Measurements from ENCODE around the gene TMEM63A.

The TMEM63A gene

GRCh38 chr1:225885336-225885735 is 3.2 kb upstream of the TMEM63A start:
- DNase-seq (ENCODE audit: low read depth), result no peak

GRCh38 chr1:225883616-225884265 is 1.6 kb upstream of the TMEM63A start:
- DNase-seq (ENCODE audit: low read depth), result no peak

GRCh38 chr1:225882694-225883615 is 775 bp upstream of the TMEM63A start:
- peak; percentile 42 for DNase-seq (ENCODE audit: low read depth)

- no peak for DNase-seq (ENCODE audit: low read depth)
These were observed 860 bp downstream of the TMEM63A start for GRCh38 chr1:225881081-225881958.

- DNase-seq (ENCODE audit: low read depth), result no peak
These were observed 1.5 kb downstream of the TMEM63A start for GRCh38 chr1:225880636-225881035.

- no peak for DNase-seq (ENCODE audit: low read depth)
These were observed 2.0 kb downstream of the TMEM63A start for GRCh38 chr1:225880222-225880588.

- DNase-seq (ENCODE audit: low read depth), result no peak
These were observed 2.5 kb downstream of the TMEM63A start for GRCh38 chr1:225879521-225880221.

GRCh38 chr1:225878282-225878681 is 3.9 kb downstream of the TMEM63A start:
- no peak for DNase-seq (ENCODE audit: low read depth)

- peak; percentile 17 for DNase-seq (ENCODE audit: low read depth)
These were observed 4.6 kb downstream of the TMEM63A start for GRCh38 chr1:225877580-225877979.

- no peak for DNase-seq (ENCODE audit: low read depth)
These were observed 5.2 kb downstream of the TMEM63A start for GRCh38 chr1:225876900-225877510.

GRCh38 chr1:225875044-225875815 is 7.0 kb downstream of the TMEM63A start:
- DNase-seq (ENCODE audit: low read depth), result no peak

GRCh38 chr1:225874431-225874830 is 7.7 kb downstream of the TMEM63A start:
- DNase-seq (ENCODE audit: low read depth), result no peak

GRCh38 chr1:225873281-225873850 is 8.8 kb downstream of the TMEM63A start:
- no peak for DNase-seq (ENCODE audit: low read depth)

GRCh38 chr1:225872075-225872430 is 10.1 kb downstream of the TMEM63A start:
- DNase-seq (ENCODE audit: low read depth), result no peak

GRCh38 chr1:225871359-225872074 is 10.7 kb downstream of the TMEM63A start:
- DNase-seq (ENCODE audit: low read depth), result no peak

GRCh38 chr1:225870911-225871310 is 11.3 kb downstream of the TMEM63A start:
- DNase-seq (ENCODE audit: low read depth), result no peak

- DNase-seq (ENCODE audit: low read depth), result no peak
These were observed 13.4 kb downstream of the TMEM63A start for GRCh38 chr1:225868631-225869330.

GRCh38 chr1:225866981-225867380 is 15.2 kb downstream of the TMEM63A start:
- DNase-seq (ENCODE audit: low read depth), result no peak
